Upper lobe of left lung (tissue), 6 donors: ENCODE data around the gene MRTFB. TPM values are rescaled to one million over a fixed set of nuclear protein-coding genes. Genes with fewer than 3 reads are reported as not detected.

ENCODE experiments used
- ATAC-seq, 2 donors: fragments of 200-7000 bp; cut with Tn5 transposase; one replicate each; pipeline ENCODE4 v1.9.1; 2022; ENCODE audit warnings: mild to moderate bottlenecking in 2 of 2, moderate library complexity in 2 of 2; ENCODE audit not compliant: low FRiP score in 2 of 2
- DNase-seq, 2 donors: peaks; one replicate each; pipeline ENCODE4 v3.0.0-alpha.2; 2019 to 2020
- H3K27ac ChIP-seq, 4 donors: fragments of 200-600 bp; sonication (generic); one replicate each; pipeline ENCODE4 v1.5.1; 2016 to 2019
- H3K27me3 ChIP-seq, 4 donors: fragments of 200-600 bp; sonication (generic); one replicate each; pipeline ENCODE4 v1.5.1; 2017 to 2019
- H3K36me3 ChIP-seq, 4 donors: fragments of 200-600 bp; sonication (generic); one replicate each; pipeline ENCODE4 v1.5.1; 2016 to 2019
- H3K4me1 ChIP-seq, 4 donors: fragments of 200-600 bp; sonication (generic); one replicate each; pipeline ENCODE4 v1.5.1; 2018 to 2019
- H3K4me3 ChIP-seq, 4 donors: fragments of 200-600 bp; sonication (generic); one replicate each; pipeline ENCODE4 v1.5.1; 2017 to 2019; ENCODE audit warnings: mild to moderate bottlenecking in 2 of 4, moderate library complexity in 1 of 4
- H3K9me3 ChIP-seq, 4 donors: fragments of 200-600 bp; sonication (generic); one replicate each; pipeline ENCODE4 v1.5.1; 2018 to 2019
- EP300 ChIP-seq, 4 donors: sonication (generic); formaldehyde crosslinking; IDR thresholded peaks; one replicate each; pipeline ENCODE4 v1.5.1; 2017; ENCODE audit warnings: antibody characterized with exemption in 4 of 4, control low read depth in 2 of 4
- POLR2A ChIP-seq, 4 donors: fragments of 450-650 bp; IDR thresholded peaks; one replicate each; pipeline ENCODE4 v1.5.1; 2016 to 2017; ENCODE audit warnings: antibody characterized with exemption in 4 of 4, mild to moderate bottlenecking in 2 of 4
- POLR2AphosphoS5 ChIP-seq, 2 donors: sonication (generic); formaldehyde crosslinking; IDR thresholded peaks; one replicate each; pipeline ENCODE4 v1.5.1; 2017; ENCODE audit warnings: antibody characterized with exemption in 2 of 2
- WGBS, 2 donors: methylation state at CpG; one replicate each; pipeline ENCODE4 v1.1.5; 2017 to 2018; 5-methylcytosine and 5-hydroxymethylcytosine counted together
- total RNA-seq, 6 donors: library from RNA; depleted of rRNA in 4 of 6; stranded (reverse); fragments of >200 nt in 4 of 6; gene quantifications; one replicate each; pipeline versions ENCODE4 v1.1.0 to v1.2.1, GENCODE V29; 2016 to 2021
- TF ChIP-seq, protein P1 (sequence below), 6 experiments: fragments of 450-650 bp in 4 of 6; fragments of 200-600 bp in 2 of 6; sonication (generic) in 2 of 6; IDR thresholded peaks; one replicate each; pipeline ENCODE4 v1.5.1; 2016 to 2019; ENCODE audit warnings: antibody characterized with exemption in 6 of 6
- donor health status: DM: no; HTN: no; CAD: no; lungs with moderate emphysema.
- donor health status: DM: no; HTN: yes; CAD: no; lungs with severe emphysema.

Gene MRTFB
- total RNA-seq, 6 donors from 2014 or later = 46.9 to 100 (median 66.7) TPM

DNA sequence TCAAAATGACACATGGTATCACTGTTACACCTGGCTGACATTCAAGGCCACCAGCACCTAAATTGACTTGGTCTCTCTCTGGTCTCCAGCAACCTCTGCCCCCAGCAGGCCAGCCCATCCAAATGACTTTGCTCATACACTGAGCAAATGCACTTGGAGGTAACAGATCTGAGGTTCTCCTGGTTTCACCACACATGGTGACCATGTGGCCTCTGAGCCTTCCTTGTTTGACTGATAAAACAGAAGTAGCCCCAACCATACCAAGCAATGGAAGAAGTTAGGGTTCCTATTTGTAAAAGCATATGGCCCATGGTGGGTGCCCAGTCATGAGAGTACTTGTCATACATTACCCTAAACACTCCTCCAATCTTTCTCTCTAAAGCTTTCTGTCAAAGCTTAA, 181.7 kb downstream of the MRTFB start:
- Histone ChIP-seq H3K36me3 (peaks cover 0 to 94% (median 51%) of the 10 kb centered on the region in 4 donors), H3K4me3 (no peak overlapping the region), H3K27me3 (no peaks in the 10 kb centered on the region), H3K9me3 (no peaks in the 10 kb centered on the region), H3K27ac (no peak overlapping the region), H3K4me1 (no peaks in the 10 kb centered on the region)
- TF ChIP-seq POLR2A (IDR thresholded peaks at IDR 0.05) = no peak
- TF ChIP-seq POLR2AphosphoS5 (IDR thresholded peaks at IDR 0.05) = no peak
- TF ChIP-seq, protein P1, sequence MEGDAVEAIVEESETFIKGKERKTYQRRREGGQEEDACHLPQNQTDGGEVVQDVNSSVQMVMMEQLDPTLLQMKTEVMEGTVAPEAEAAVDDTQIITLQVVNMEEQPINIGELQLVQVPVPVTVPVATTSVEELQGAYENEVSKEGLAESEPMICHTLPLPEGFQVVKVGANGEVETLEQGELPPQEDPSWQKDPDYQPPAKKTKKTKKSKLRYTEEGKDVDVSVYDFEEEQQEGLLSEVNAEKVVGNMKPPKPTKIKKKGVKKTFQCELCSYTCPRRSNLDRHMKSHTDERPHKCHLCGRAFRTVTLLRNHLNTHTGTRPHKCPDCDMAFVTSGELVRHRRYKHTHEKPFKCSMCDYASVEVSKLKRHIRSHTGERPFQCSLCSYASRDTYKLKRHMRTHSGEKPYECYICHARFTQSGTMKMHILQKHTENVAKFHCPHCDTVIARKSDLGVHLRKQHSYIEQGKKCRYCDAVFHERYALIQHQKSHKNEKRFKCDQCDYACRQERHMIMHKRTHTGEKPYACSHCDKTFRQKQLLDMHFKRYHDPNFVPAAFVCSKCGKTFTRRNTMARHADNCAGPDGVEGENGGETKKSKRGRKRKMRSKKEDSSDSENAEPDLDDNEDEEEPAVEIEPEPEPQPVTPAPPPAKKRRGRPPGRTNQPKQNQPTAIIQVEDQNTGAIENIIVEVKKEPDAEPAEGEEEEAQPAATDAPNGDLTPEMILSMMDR (IDR thresholded peaks at IDR 0.05) = no peak
- no peak for DNase-seq
- ATAC-seq = no peak

DNA sequence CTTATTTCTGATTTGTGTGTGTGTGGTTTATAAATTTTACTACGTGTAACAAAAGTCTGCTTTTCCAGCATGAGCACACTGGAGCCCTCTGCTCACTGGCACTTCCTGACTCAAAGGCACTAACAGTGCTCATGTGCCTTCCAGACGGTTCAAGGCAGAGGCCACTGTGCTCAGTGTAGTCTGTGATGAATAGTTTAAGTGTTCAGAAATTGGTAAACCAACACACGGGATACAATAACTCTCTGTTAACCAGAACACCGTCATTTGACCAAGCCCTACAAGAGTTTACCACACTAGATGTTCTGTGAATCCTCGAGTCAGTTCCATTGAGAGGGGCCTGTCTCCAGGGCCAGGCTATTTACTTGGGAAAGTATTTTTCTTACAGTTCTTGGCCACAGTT, 191.9 kb downstream of the MRTFB start:
- Histone ChIP-seq H3K27me3 (no peaks in the 10 kb centered on the region), H3K4me1 (no peaks in the 10 kb centered on the region), H3K27ac (no peak overlapping the region), H3K36me3 (peaks cover 23 to 98% (median 50%) of the 10 kb centered on the region in 4 donors), H3K4me3 (no peak overlapping the region), H3K9me3 (no peaks in the 10 kb centered on the region)
- TF ChIP-seq, protein P1 (IDR thresholded peaks at IDR 0.05) = no peak
- TF ChIP-seq POLR2A (IDR thresholded peaks at IDR 0.05) (no peak), POLR2AphosphoS5 (IDR thresholded peaks at IDR 0.05) (no peak), EP300 (IDR thresholded peaks at IDR 0.05) (no peak)
- DNase-seq (no peak), ATAC-seq (no peak)
- WGBS, 2 donors = 91 to 94% methylated on average over 5 of the region's 5 CpGs

DNA sequence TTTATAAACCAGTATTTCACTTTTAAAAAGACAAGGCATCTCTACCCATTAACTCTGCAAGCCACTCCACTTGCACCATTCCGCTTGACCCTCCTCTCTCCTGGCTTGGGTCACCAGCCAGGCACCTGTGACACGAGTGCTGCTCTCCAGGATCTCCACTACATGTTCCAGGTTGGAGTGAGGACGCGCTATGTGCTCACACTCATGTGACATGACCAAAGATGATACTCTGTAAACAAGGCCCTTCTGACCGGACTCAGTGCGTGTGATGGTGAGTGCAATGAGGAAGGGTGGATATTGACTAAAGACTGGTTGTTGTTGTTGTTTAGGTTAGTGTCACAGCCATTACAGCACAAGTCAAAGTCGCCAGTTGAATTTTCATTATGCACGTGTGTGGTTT, 192.7 kb downstream of the MRTFB start:
- no peaks in the 10 kb centered on the region for H3K9me3 ChIP-seq
- ATAC-seq (no peak), DNase-seq (no peak)
- WGBS, 2 donors = 93 to 94% methylated on average over 8 of the region's 8 CpGs
- H3K27ac ChIP-seq = no peak overlapping the region
- no peak overlapping the region for H3K4me3 ChIP-seq
- H3K4me1 ChIP-seq = no peaks in the 10 kb centered on the region
- no peaks in the 10 kb centered on the region for H3K27me3 ChIP-seq
- TF ChIP-seq POLR2AphosphoS5 (IDR thresholded peaks at IDR 0.05) (no peak), POLR2A (IDR thresholded peaks at IDR 0.05) (no peak), EP300 (IDR thresholded peaks at IDR 0.05) (no peak)
- TF ChIP-seq, protein P1 (IDR thresholded peaks at IDR 0.05) = no peak
- H3K36me3 ChIP-seq = peaks cover 21 to 91% (median 44%) of the 10 kb centered on the region in 4 donors

DNA sequence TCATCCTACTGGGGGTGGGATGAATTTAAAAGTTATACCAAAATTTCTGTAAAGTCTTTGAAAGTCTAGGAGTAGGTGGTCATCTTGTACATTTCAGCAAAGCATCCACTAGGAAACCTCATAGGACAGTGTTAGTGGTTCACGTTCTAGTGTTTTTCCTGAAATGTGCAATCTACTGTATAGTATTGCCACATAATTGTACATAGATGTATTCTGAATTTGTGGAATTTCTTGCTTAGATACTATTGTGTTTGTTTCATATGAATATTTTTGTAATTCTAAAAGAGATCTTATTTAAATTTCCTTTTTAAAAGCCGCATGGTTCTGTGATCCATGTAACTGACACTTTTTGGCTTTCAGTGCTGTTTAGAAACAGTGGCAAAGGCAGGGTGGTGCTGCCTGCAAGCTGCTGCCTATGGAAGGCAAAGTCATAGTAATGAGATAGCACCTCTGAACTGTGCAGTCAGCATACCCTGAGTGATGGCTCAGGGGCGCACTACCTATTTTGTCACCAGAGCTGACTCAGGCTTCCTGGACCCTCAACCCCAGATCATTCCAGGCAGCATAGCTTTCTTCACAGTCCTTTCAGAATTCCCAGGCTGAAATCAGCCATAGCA, 193.3 kb downstream of the MRTFB start:
- Histone ChIP-seq H3K4me1 (no peaks in the 10 kb centered on the region), H3K9me3 (no peaks in the 10 kb centered on the region), H3K4me3 (no peak overlapping the region), H3K27me3 (no peaks in the 10 kb centered on the region), H3K36me3 (peaks cover 15 to 87% (median 39%) of the 10 kb centered on the region in 4 donors), H3K27ac (no peak overlapping the region)
- ATAC-seq = no peak
- DNase-seq = no peak
- WGBS, 2 donors = 95 to 96% methylated on average over 3 of the region's 3 CpGs
- TF ChIP-seq, protein P1 (IDR thresholded peaks at IDR 0.05) = no peak
- TF ChIP-seq POLR2A (IDR thresholded peaks at IDR 0.05) (no peak), POLR2AphosphoS5 (IDR thresholded peaks at IDR 0.05) (no peak), EP300 (IDR thresholded peaks at IDR 0.05) (no peak)

DNA sequence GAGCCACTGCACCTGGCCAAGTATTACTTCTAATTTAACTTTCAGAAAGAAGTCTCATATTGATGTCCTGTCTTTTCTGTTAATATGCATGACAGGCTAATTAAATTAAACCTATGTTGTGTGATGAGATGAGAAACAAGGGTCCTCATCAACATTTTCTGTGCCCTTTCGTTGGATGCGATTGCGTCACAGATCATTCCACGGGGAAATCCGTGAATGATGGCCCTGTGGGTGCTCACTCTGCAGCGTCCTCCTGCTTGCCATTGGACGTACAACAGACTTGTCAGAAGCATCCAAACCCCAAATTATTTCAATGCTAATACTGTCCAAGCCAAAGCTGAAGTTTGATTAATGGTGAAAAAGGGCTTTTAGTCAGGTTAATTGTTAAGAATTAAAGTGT, 197.0 kb downstream of the MRTFB start:
- Histone ChIP-seq H3K4me3 (no peak overlapping the region), H3K27me3 (no peaks in the 10 kb centered on the region), H3K4me1 (no peaks in the 10 kb centered on the region), H3K9me3 (peaks cover 0 to 9% (median 2%) of the 10 kb centered on the region in 4 donors), H3K27ac (no peak overlapping the region), H3K36me3 (peaks cover 2 to 51% (median 14%) of the 10 kb centered on the region in 4 donors)
- no peak for DNase-seq
- WGBS, 2 donors = 94 to 99% methylated on average over 7 of the region's 7 CpGs
- no peak for TF ChIP-seq POLR2A (IDR thresholded peaks at IDR 0.05)
- TF ChIP-seq POLR2AphosphoS5 (IDR thresholded peaks at IDR 0.05) = no peak
- TF ChIP-seq, protein P1 (IDR thresholded peaks at IDR 0.05) = no peak
- no peak for TF ChIP-seq EP300 (IDR thresholded peaks at IDR 0.05)
- ATAC-seq = no peak
